H1 (cell line): Measurements from ENCODE around the gene E2F2. TPM values are rescaled to one million over a fixed set of nuclear protein-coding genes. Genes with fewer than 3 reads are reported as not detected.

Experiments
- CTCF ChIA-PET: fragments of 300-600 bp; sonication (Branson Sonifier 250); formaldehyde crosslinking; loops from one replicate; lab custom pipeline; 2021; ENCODE audit not compliant: partially characterized antibody; lab: Charles Lee
- POLR2A ChIA-PET: fragments of 300-600 bp; sonication (Branson Sonifier 250); formaldehyde crosslinking; loops from one replicate; lab custom pipeline; 2021; ENCODE audit warnings: inconsistent platforms; ENCODE audit not compliant: partially characterized antibody; lab: Charles Lee
- DNase-seq, 2 experiments: peaks; one replicate each; pipeline versions ENCODE4 v3.0.0 to v3.0.0-alpha.2; 2010 to 2022; ENCODE audit warnings: low spot score in 2 of 2, low read depth in 1 of 2, mixed read lengths in 1 of 2
- FAIRE-seq: peaks from 2 replicates; lab custom pipeline; 2011; peaks lifted over from hg19 to GRCh38; lab: Jason Lieb, UNC
- H2AFZ ChIP-seq: 2 replicates; pipeline ENCODE4 v1.8.1; 2012; ENCODE audit warnings: low read length, inconsistent platforms
- H2AK5ac ChIP-seq: 2 replicates; pipeline ENCODE4 v1.6.1; 2013; ENCODE audit warnings: low read depth, low read length
- H2BK120ac ChIP-seq: replicated peaks from 2 replicates; pipeline ENCODE3; 2013; ENCODE audit warnings: low read depth, low read length, inconsistent platforms
- H2BK12ac ChIP-seq: 2 replicates; pipeline ENCODE4 v1.6.1; 2013; ENCODE audit warnings: low read depth, low read length
- H2BK15ac ChIP-seq: 2 replicates; pipeline ENCODE4 v1.6.1; 2013; ENCODE audit warnings: low read length
- H2BK20ac ChIP-seq: 2 replicates; pipeline ENCODE4 v1.6.1; 2013; ENCODE audit warnings: low read length
- H2BK5ac ChIP-seq: 2 replicates; pipeline ENCODE4 v1.6.1; 2013; ENCODE audit warnings: low read depth, low read length
- H3K14ac ChIP-seq: 2 replicates; pipeline ENCODE4 v1.6.1; 2013; ENCODE audit warnings: inconsistent platforms; ENCODE audit not compliant: insufficient read length
- H3K18ac ChIP-seq: 2 replicates; pipeline ENCODE4 v1.6.1; 2013; ENCODE audit warnings: low read length; ENCODE audit errors: extremely low read depth
- H3K23ac ChIP-seq: 2 replicates; pipeline ENCODE4 v1.6.1; 2013; ENCODE audit warnings: inconsistent platforms; ENCODE audit not compliant: insufficient read length
- H3K23me2 ChIP-seq: 2 replicates; pipeline ENCODE4 v1.6.1; 2013; ENCODE audit warnings: low read depth, low read length
- H3K27ac ChIP-seq: 2 replicates; pipeline ENCODE4 v1.6.1; 2011; ENCODE audit warnings: low read depth, low read length, inconsistent platforms
- H3K27me3 ChIP-seq, 4 experiments: replicated peaks in 1 of 4; 1 replicate in 1 of 4; 2 replicates in 3 of 4; pipeline versions ENCODE4 v1.6.1 to v1.8.1; 2011 to 2013; ENCODE audit warnings: low read length in 3 of 4, mild to moderate bottlenecking in 3 of 4, inconsistent platforms in 2 of 4, mixed read lengths in 2 of 4, moderate library complexity in 1 of 4; ENCODE audit not compliant: control insufficient read depth in 3 of 4, insufficient read depth in 3 of 4; ENCODE audit errors: extremely low read depth in 1 of 4
- H3K36me3 ChIP-seq, 4 experiments: 2 replicates each; pipeline versions ENCODE4 v1.6.1 to v1.8.1; 2011 to 2013; ENCODE audit warnings: mild to moderate bottlenecking in 4 of 4, low read length in 3 of 4, moderate library complexity in 2 of 4, control low read depth in 1 of 4, inconsistent platforms in 1 of 4; ENCODE audit not compliant: insufficient read depth in 4 of 4, control insufficient read depth in 2 of 4
- H3K4ac ChIP-seq: replicated peaks from 2 replicates; pipeline ENCODE3; 2013; ENCODE audit warnings: low read length, low read depth, mixed read lengths, inconsistent platforms; ENCODE audit not compliant: insufficient read length
- H3K4me1 ChIP-seq, 4 experiments: replicated peaks in 1 of 4; 1 replicate in 1 of 4; 2 replicates in 3 of 4; pipeline versions ENCODE4 v1.6.1 to v1.8.1; 2011 to 2013; ENCODE audit warnings: low read length in 3 of 4, inconsistent platforms in 2 of 4, mixed read lengths in 1 of 4; ENCODE audit not compliant: insufficient read depth in 4 of 4, control insufficient read depth in 3 of 4
- H3K4me2 ChIP-seq, 2 experiments: 2 replicates each; pipeline versions ENCODE4 v1.6.1 to v1.8.1; 2011 to 2013; ENCODE audit warnings: low read depth in 2 of 2, low read length in 2 of 2, control low read depth in 1 of 2, inconsistent platforms in 1 of 2, mild to moderate bottlenecking in 1 of 2; ENCODE audit not compliant: insufficient read depth in 1 of 2
- H3K4me3 ChIP-seq, 4 experiments: fragments of 200-600, 300-600 bp in 1 of 4; sonication (generic), shearing (Covaris generic), sonication (Bioruptor Twin) in 1 of 4; 2 replicates each; pipeline versions ENCODE4 v1.5.1 to v1.8.1; 2011 to 2016; ENCODE audit warnings: low read length in 4 of 4, low read depth in 3 of 4, control low read depth in 2 of 4, inconsistent platforms in 2 of 4, mild to moderate bottlenecking in 2 of 4, mixed read lengths in 1 of 4, moderate library complexity in 1 of 4; ENCODE audit not compliant: insufficient read depth in 2 of 4; ENCODE audit errors: extremely low read depth in 1 of 4
- H3K56ac ChIP-seq: replicated peaks from 2 replicates; pipeline ENCODE3; 2013; ENCODE audit warnings: low read depth, mild to moderate bottlenecking, mixed read lengths, low read length, inconsistent platforms; ENCODE audit not compliant: insufficient read length
- H3K79me1 ChIP-seq: 2 replicates; pipeline ENCODE4 v1.6.1; 2013; ENCODE audit warnings: low read depth, low read length, control low read depth
- H3K79me2 ChIP-seq, 2 experiments: 2 replicates each; pipeline versions ENCODE4 v1.6.1 to v1.8.1; 2012 to 2013; ENCODE audit warnings: low read length in 2 of 2, mild to moderate bottlenecking in 2 of 2, inconsistent platforms in 1 of 2; ENCODE audit not compliant: insufficient read depth in 2 of 2, control insufficient read depth in 1 of 2
- H3K9ac ChIP-seq, 4 experiments: replicated peaks in 1 of 4; 1 replicate in 1 of 4; 2 replicates in 3 of 4; pipeline versions ENCODE4 v1.6.1 to v1.8.1; 2011 to 2013; ENCODE audit warnings: low read depth in 3 of 4, low read length in 3 of 4, control low read depth in 2 of 4, mild to moderate bottlenecking in 2 of 4, moderate library complexity in 2 of 4, inconsistent platforms in 1 of 4; ENCODE audit errors: extremely low read depth in 1 of 4
- H3K9me3 ChIP-seq, 2 experiments: 2 replicates each; pipeline versions ENCODE4 v1.6.1 to v1.8.1; 2012 to 2013; ENCODE audit warnings: mild to moderate bottlenecking in 2 of 2, moderate library complexity in 2 of 2, control low read depth in 1 of 2, inconsistent platforms in 1 of 2, low read depth in 1 of 2, low read length in 1 of 2, mixed read lengths in 1 of 2; ENCODE audit not compliant: insufficient read depth in 2 of 2
- H4K20me1 ChIP-seq, 2 experiments: replicated peaks in 1 of 2; 2 replicates each; pipeline versions ENCODE3 to v1.8.1; 2011 to 2013; ENCODE audit warnings: inconsistent platforms in 2 of 2, low read length in 2 of 2, mild to moderate bottlenecking in 1 of 2; ENCODE audit not compliant: insufficient read depth in 2 of 2, control insufficient read depth in 1 of 2
- H4K5ac ChIP-seq: 2 replicates; pipeline ENCODE4 v1.6.1; 2013; ENCODE audit warnings: low read length, low read depth, mixed read lengths, inconsistent platforms; ENCODE audit not compliant: insufficient read length
- H4K8ac ChIP-seq: 2 replicates; pipeline ENCODE4 v1.8.0; 2013; ENCODE audit warnings: mild to moderate bottlenecking, moderate library complexity, low read length, inconsistent platforms; ENCODE audit not compliant: insufficient read depth; ENCODE audit errors: extremely low read depth
- H4K91ac ChIP-seq: replicated peaks from 2 replicates; pipeline ENCODE3; 2013; ENCODE audit warnings: low read length, mixed read lengths, inconsistent platforms; ENCODE audit not compliant: insufficient read length
- EGR1 ChIP-seq: IDR thresholded peaks from 2 replicates; pipeline ENCODE4 v1.6.1; 2011; ENCODE audit warnings: low read depth, low read length, borderline replicate concordance
- KDM1A ChIP-seq: fragments of 200-600, 300-600 bp; sonication (generic); IDR thresholded peaks from 2 replicates; pipeline ENCODE4 v1.7.1; 2016; ENCODE audit warnings: mild to moderate bottlenecking, low read length, borderline replicate concordance
- SP4 ChIP-seq: IDR thresholded peaks from 2 replicates; pipeline ENCODE4 v1.6.1; 2012; ENCODE audit warnings: low read length, inconsistent platforms
- WGBS, 2 experiments: shearing (Covaris generic) in 1 of 2; methylation state at CpG; one replicate each; pipeline versions ENCODE4 v1.1.6 to v1.1.7; 2013 to 2015; ENCODE audit warnings: low lambda C conversion rate in 2 of 2, mixed read lengths in 2 of 2, inconsistent platforms in 1 of 2, low coverage in 1 of 2, missing lambda C conversion rate in 1 of 2; ENCODE audit not compliant: insufficient replicate concordance in 2 of 2, insufficient coverage in 1 of 2, insufficient read length in 1 of 2; ENCODE audit errors: extremely low coverage in 1 of 2, missing lambda C conversion rate in 1 of 2; 5-methylcytosine and 5-hydroxymethylcytosine counted together
- polyA plus RNA-seq, 7 experiments: library from polyadenylated mRNA; depleted of rRNA in 3 of 7; stranded (reverse) in 5 of 7; unstranded in 2 of 7; fragments of >200 nt in 5 of 7; fragments of 200-250 nt in 2 of 7; gene quantifications; 1 replicate in 5 of 7; 2 replicates in 1 of 7; 4 replicates in 1 of 7; pipeline versions ENCODE4 v1.2.1 to v1.2.3, GENCODE V29; 2011 to 2013; ENCODE audit warnings: missing spikeins in 2 of 7, mixed read lengths in 2 of 7
- total RNA-seq: library from RNA; stranded (reverse); fragmentation: NEBNext Ultra II Directional; extraction: Animal tissue kit (Norgen Biotek cat#: 25700); gene quantifications from 2 replicates; pipeline ENCODE4 v1.2.1, GENCODE V29; 2021
- TF ChIP-seq, protein P1 (sequence below): IDR thresholded peaks from 2 replicates; pipeline ENCODE4 v1.6.1; 2012; ENCODE audit warnings: inconsistent platforms

The E2F2 gene
- total and polyA plus RNA-seq, 2 of the 8 experiments (the other 6 are each of a cell fraction or from before 2014, with no cell fraction given), result 1.8 to 7.0 TPM

DNA sequence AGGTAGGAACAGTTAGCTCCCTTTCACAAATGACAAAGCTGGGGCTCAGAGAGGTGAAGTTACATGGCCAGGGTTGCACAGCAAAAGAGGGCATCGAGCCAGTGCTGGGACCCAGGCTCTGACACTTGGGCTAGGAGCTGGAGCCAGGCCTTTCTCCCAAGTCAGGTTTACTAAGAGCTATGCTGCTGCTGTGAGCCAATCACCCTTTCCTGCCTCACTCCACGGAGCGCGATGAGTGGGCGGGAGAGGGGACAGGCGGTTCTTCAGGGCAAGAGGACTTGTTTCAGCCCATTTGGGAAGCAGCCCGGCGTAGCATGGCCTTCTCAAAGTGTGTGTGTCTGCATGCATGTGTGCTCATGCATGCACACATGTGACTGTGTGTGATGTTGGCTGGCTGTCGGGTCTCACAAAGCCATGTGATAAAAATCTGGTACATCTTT is 17.7 kb upstream of the E2F2 start:
- Histone ChIP-seq H3K56ac (no peak overlapping the region), H3K79me2 (no peaks in the 10 kb centered on the region), H4K91ac (peak overlapping the region; percentile 58), H2BK15ac (peak overlapping the region; percentile 85), H3K23me2 (no peaks in the 10 kb centered on the region), H3K9me3 (no peaks in the 10 kb centered on the region), H2BK120ac (no peak overlapping the region), H3K79me1 (no peaks in the 10 kb centered on the region), H2AK5ac (no peak overlapping the region), H2BK5ac (peak overlapping the region; percentile 72; the same call in 1 of the 2 replicates), H4K8ac (no peak overlapping the region), H3K14ac (no peak overlapping the region), H3K4me1 (peaks cover 7 to 15% (median 8%) of the 10 kb centered on the region in 4 experiments; a peak in 6 of 7 replicates), H3K23ac (no peak overlapping the region), H4K20me1 (no peaks in the 10 kb centered on the region), H2BK20ac (peak overlapping the region; percentile 6; the same call in 1 of the 2 replicates), H3K4me2 (no peak overlapping the region), H2BK12ac (no peak overlapping the region), H3K4ac (peak overlapping the region; percentile 6), H3K4me3 (no peak overlapping the region), H3K27ac (no peak overlapping the region), H3K18ac (no peak overlapping the region), H3K36me3 (no peaks in the 10 kb centered on the region), H2AFZ (no peak overlapping the region), H3K9ac (no peak overlapping the region), H3K27me3 (peaks cover 0 to 2% (median 1%) of the 10 kb centered on the region in 4 experiments; a peak in 2 of 7 replicates), H4K5ac (no peak overlapping the region)
- ChIA-PET CTCF (interaction anchor here (0.5 to 21.9 kb wide), 11 partner anchors 8 to 1921 kb away, joined by 3 to 706 read pairs (median 4); partner anchors contain the start of gene RPL11), POLR2A (interaction anchor here (0.9 to 5.3 kb wide), 3 partner anchors 9 to 50 kb away, joined by 3 to 51 read pairs (median 3); partner anchors contain the start of gene ID3)
- DNase-seq, result no peak
- no peak for FAIRE-seq
- 93% methylated on average over 9 of the region's 9 CpGs; no CpG with 5 or more reads in 1 of the 2 experiments for WGBS, 2 experiments
- TF ChIP-seq SP4, result no peak
- TF ChIP-seq EGR1, result peak; percentile 51; the same call in 1 of the 2 replicates
- TF ChIP-seq, protein P1, sequence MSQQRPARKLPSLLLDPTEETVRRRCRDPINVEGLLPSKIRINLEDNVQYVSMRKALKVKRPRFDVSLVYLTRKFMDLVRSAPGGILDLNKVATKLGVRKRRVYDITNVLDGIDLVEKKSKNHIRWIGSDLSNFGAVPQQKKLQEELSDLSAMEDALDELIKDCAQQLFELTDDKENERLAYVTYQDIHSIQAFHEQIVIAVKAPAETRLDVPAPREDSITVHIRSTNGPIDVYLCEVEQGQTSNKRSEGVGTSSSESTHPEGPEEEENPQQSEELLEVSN, result no peak
- peak; percentile 63; the same call in 1 of the 2 replicates for TF ChIP-seq KDM1A
